HG02840 (cell line): ENCODE results near the gene RPGRIP1.
"Not testable (repeated sequence)": the region's sequence is repeated elsewhere in the genome, so short reads cannot be mapped to it uniquely, and the experiment has no call there.

Source experiments
- ATAC-seq: cut with Tn5 transposase; IDR thresholded peaks from one replicate; pipeline ENCODE4 v1.9.1; 2021; ENCODE audit warnings: mild to moderate bottlenecking, moderate library complexity, moderate number of reproducible peaks; ENCODE audit not compliant: unreplicated experiment, low FRiP score

Gene RPGRIP1

GRCh38 chr14:21279783-21280182, at the start of gene RPGRIP1:
TSS of gene RPGRIP1 (plus strand) at chr14:21280083. CDS start at chr14:21287977, 7,894 bp downstream.
- no peak for ATAC-seq

GRCh38 chr14:21231020-21231652, 48.7 kb upstream of the RPGRIP1 start:
- no peak for ATAC-seq

GRCh38 chr14:21233457-21234076, 46.3 kb upstream of the RPGRIP1 start:
- no peak for ATAC-seq

- ATAC-seq: no peak
Observed at GRCh38 chr14:21234112-21234511, 45.8 kb upstream of the RPGRIP1 start.

- ATAC-seq: no peak
Observed at GRCh38 chr14:21236948-21237797, 42.7 kb upstream of the RPGRIP1 start.

- no peak for ATAC-seq
Observed at GRCh38 chr14:21238823-21239518, 40.9 kb upstream of the RPGRIP1 start.

GRCh38 chr14:21240417-21240816, 39.5 kb upstream of the RPGRIP1 start:
- no peak for ATAC-seq

GRCh38 chr14:21241218-21241819, 38.6 kb upstream of the RPGRIP1 start:
- no peak for ATAC-seq

GRCh38 chr14:21244544-21244943, 35.3 kb upstream of the RPGRIP1 start:
- ATAC-seq: no peak

GRCh38 chr14:21245813-21246212, 34.1 kb upstream of the RPGRIP1 start:
- ATAC-seq: no peak

GRCh38 chr14:21248338-21248737, 31.5 kb upstream of the RPGRIP1 start:
- ATAC-seq: no peak

- ATAC-seq: no peak
Observed at GRCh38 chr14:21248739-21249411, 31.0 kb upstream of the RPGRIP1 start.

- ATAC-seq: no peak
Observed at GRCh38 chr14:21251215-21251614, 28.7 kb upstream of the RPGRIP1 start.

- ATAC-seq: no peak
Observed at GRCh38 chr14:21252149-21252548, 27.7 kb upstream of the RPGRIP1 start.

- no peak for ATAC-seq
Observed at GRCh38 chr14:21255385-21256101, 24.3 kb upstream of the RPGRIP1 start.

- ATAC-seq: not testable (repeated sequence)
Observed at GRCh38 chr14:21256102-21256447, 23.8 kb upstream of the RPGRIP1 start.

- no peak for ATAC-seq
Observed at GRCh38 chr14:21256539-21257393, 23.1 kb upstream of the RPGRIP1 start.

GRCh38 chr14:21257394-21257909, 22.4 kb upstream of the RPGRIP1 start:
- no peak for ATAC-seq
